Activated CD8-positive, alpha-beta T cell treated with anti-CD3 and anti-CD28 coated beads, Interleukin-2, amount 10 ng/mL, durations not matched to agents 7 days and 5 days (primary cell): ENCODE results near the gene CEP192. TPM values are rescaled to one million over a fixed set of nuclear protein-coding genes. Genes with fewer than 3 reads are reported as not detected.

Experiments
- ATAC-seq: fragments of 150-1000 bp; cut with Tn5 transposase; one replicate; pipeline ENCODE4 v1.10.0; 2021; ENCODE audit warnings: moderate library complexity
- CTCF ChIA-PET: fragments of 350-600 bp; sonication (Branson Sonifier 250); formaldehyde crosslinking; loops from one replicate; lab custom pipeline; 2021; ENCODE audit warnings: antibody characterized with exemption; lab: Charles Lee
- POLR2A ChIA-PET: fragments of 350-600 bp; sonication (Branson Sonifier 250); formaldehyde crosslinking; loops from one replicate; lab custom pipeline; 2021; ENCODE audit warnings: antibody characterized with exemption; lab: Charles Lee
- DNase-seq: peaks from one replicate; pipeline ENCODE4 v3.0.0-alpha.2; 2020
- H3K27ac Mint-ChIP-seq: one replicate; pipeline ENCODE4 v1.8.0; 2021; ENCODE audit warnings: mild to moderate bottlenecking, mixed read lengths
- H3K27me3 Mint-ChIP-seq: one replicate; pipeline ENCODE4 v1.8.0; 2021; ENCODE audit warnings: low read depth, mixed read lengths
- H3K36me3 Mint-ChIP-seq: one replicate; pipeline ENCODE4 v1.8.0; 2021; ENCODE audit warnings: low read depth, mixed read lengths
- H3K4me1 Mint-ChIP-seq: one replicate; pipeline ENCODE4 v1.8.0; 2021; ENCODE audit warnings: low read depth, mixed read lengths
- H3K4me3 Mint-ChIP-seq: one replicate; pipeline ENCODE4 v1.8.0; 2021; ENCODE audit warnings: mild to moderate bottlenecking, mixed read lengths
- H3K9me3 Mint-ChIP-seq: one replicate; pipeline ENCODE4 v1.8.0; 2022; ENCODE audit warnings: mixed read lengths; ENCODE audit not compliant: insufficient read depth
- total RNA-seq, 2 experiments: library from RNA; stranded (reverse); gene quantifications; one replicate each; pipeline ENCODE4 v1.2.3, GENCODE V29; 2021

Gene CEP192
- total RNA-seq, 2 experiments from 2014 or later = 55.9 to 61.0 TPM

- DNase-seq (no peak), ATAC-seq (no peak)
- Mint-ChIP-seq H3K27me3 (no peaks in the 10 kb centered on the region), H3K27ac (no peak overlapping the region), H3K36me3 (peaks cover 79% of the 10 kb centered on the region), H3K4me1 (peaks cover 2% of the 10 kb centered on the region), H3K4me3 (no peak overlapping the region), H3K9me3 (no peaks in the 10 kb centered on the region)
- POLR2A ChIA-PET = no interaction called here
- CTCF ChIA-PET = no interaction called here
These were observed 115.9 kb downstream of the CEP192 start for GRCh38 chr18:13107074-13107473.

GRCh38 chr18:13108330-13108729, 117.2 kb downstream of the CEP192 start:
- no peak overlapping the region for H3K4me3 Mint-ChIP-seq
- H3K9me3 Mint-ChIP-seq = no peaks in the 10 kb centered on the region
- no peak overlapping the region for H3K27ac Mint-ChIP-seq
- ATAC-seq = no peak
- CTCF ChIA-PET = no interaction called here
- no peaks in the 10 kb centered on the region for H3K27me3 Mint-ChIP-seq
- peaks cover 2% of the 10 kb centered on the region for H3K4me1 Mint-ChIP-seq
- H3K36me3 Mint-ChIP-seq = peaks cover 73% of the 10 kb centered on the region
- POLR2A ChIA-PET = no interaction called here
- no peak for DNase-seq

GRCh38 chr18:13110559-13110958, 119.4 kb downstream of the CEP192 start:
- DNase-seq (no peak), ATAC-seq (no peak)
- Mint-ChIP-seq H3K27me3 (no peaks in the 10 kb centered on the region), H3K9me3 (no peaks in the 10 kb centered on the region), H3K27ac (no peak overlapping the region), H3K36me3 (peaks cover 62% of the 10 kb centered on the region), H3K4me1 (peaks cover 2% of the 10 kb centered on the region), H3K4me3 (no peak overlapping the region)
- ChIA-PET CTCF (no interaction called here), POLR2A (no interaction called here)

- Mint-ChIP-seq H3K27ac (no peak overlapping the region), H3K4me1 (no peaks in the 10 kb centered on the region), H3K9me3 (no peaks in the 10 kb centered on the region), H3K4me3 (no peak overlapping the region), H3K36me3 (peaks cover 56% of the 10 kb centered on the region), H3K27me3 (no peaks in the 10 kb centered on the region)
- DNase-seq (peak; percentile 34), ATAC-seq (no peak)
- POLR2A ChIA-PET = interaction anchor here (1.2 kb wide), 1 partner anchor 24 kb away, joined by 3 read pairs; no protein-coding TSS in a partner anchor
- CTCF ChIA-PET = interaction anchor here (0.7 to 2.5 kb wide), 4 partner anchors 9 to 65 kb away, joined by 3 to 20 read pairs (median 4); no protein-coding TSS in a partner anchor
These were observed 121.8 kb downstream of the CEP192 start for GRCh38 chr18:13112982-13113381.

- DNase-seq = no peak
- Mint-ChIP-seq H3K4me1 (peaks cover 3% of the 10 kb centered on the region), H3K4me3 (no peak overlapping the region), H3K27ac (no peak overlapping the region), H3K9me3 (no peaks in the 10 kb centered on the region), H3K36me3 (peaks cover 43% of the 10 kb centered on the region), H3K27me3 (no peaks in the 10 kb centered on the region)
- ATAC-seq = no peak
- ChIA-PET CTCF (no interaction called here), POLR2A (interaction anchor here (1.0 kb wide), 1 partner anchor 7 kb away, joined by 3 read pairs; no protein-coding TSS in a partner anchor)
These were observed 129.1 kb downstream of the CEP192 start for GRCh38 chr18:13120255-13120654.

- ChIA-PET CTCF (no interaction called here), POLR2A (no interaction called here)
- ATAC-seq (no peak), DNase-seq (no peak)
- no peaks in the 10 kb centered on the region for H3K9me3 Mint-ChIP-seq
- peaks cover 9% of the 10 kb centered on the region for H3K4me1 Mint-ChIP-seq
- no peak overlapping the region for H3K27ac Mint-ChIP-seq
- peaks cover 37% of the 10 kb centered on the region for H3K36me3 Mint-ChIP-seq
- H3K4me3 Mint-ChIP-seq = no peak overlapping the region
- no peaks in the 10 kb centered on the region for H3K27me3 Mint-ChIP-seq
These were observed 129.8 kb downstream of the CEP192 start for GRCh38 chr18:13120983-13121441.

- H3K4me3 Mint-ChIP-seq = no peak overlapping the region
- no peaks in the 10 kb centered on the region for H3K27me3 Mint-ChIP-seq
- ChIA-PET CTCF (interaction anchor here (0.6 to 1.3 kb wide), 5 partner anchors 7 to 689 kb away, joined by 3 to 5 read pairs (median 3); no protein-coding TSS in a partner anchor), POLR2A (interaction anchor here (2.4 kb wide), 1 partner anchor 13 kb away, joined by 8 read pairs; no protein-coding TSS in a partner anchor)
- H3K36me3 Mint-ChIP-seq = peaks cover 27% of the 10 kb centered on the region
- no peak for DNase-seq
- no peak for ATAC-seq
- H3K27ac Mint-ChIP-seq = no peak overlapping the region
- H3K4me1 Mint-ChIP-seq = peaks cover 9% of the 10 kb centered on the region
- H3K9me3 Mint-ChIP-seq = no peaks in the 10 kb centered on the region
These were observed 133.2 kb downstream of the CEP192 start for GRCh38 chr18:13124411-13124810.

- Mint-ChIP-seq H3K36me3 (peaks cover 29% of the 10 kb centered on the region), H3K27ac (no peak overlapping the region), H3K4me3 (no peak overlapping the region), H3K4me1 (peaks cover 12% of the 10 kb centered on the region), H3K9me3 (no peaks in the 10 kb centered on the region), H3K27me3 (no peaks in the 10 kb centered on the region)
- DNase-seq (no peak), ATAC-seq (no peak)
- CTCF ChIA-PET = interaction anchor here (1.0 to 3.2 kb wide), 4 partner anchors 19 to 688 kb away, joined by 3 to 9 read pairs (median 4); no protein-coding TSS in a partner anchor
- POLR2A ChIA-PET = interaction anchor here (0.5 to 2.4 kb wide), 3 partner anchors 12 to 311 kb away, joined by 3 to 8 read pairs (median 3); no protein-coding TSS in a partner anchor
These were observed 134.0 kb downstream of the CEP192 start for GRCh38 chr18:13125191-13125590.

- POLR2A ChIA-PET = interaction anchor here (1.1 to 1.6 kb wide), 3 partner anchors 8 to 136 kb away, joined by 3 to 6 read pairs (median 4); partner anchors contain the start of gene CEP192
These were observed 135.9 kb downstream of the CEP192 start for GRCh38 chr18:13126966-13127598.

GRCh38 chr18:13131283-13131682, 140.1 kb downstream of the CEP192 start:
- ATAC-seq = no peak
- peaks cover 25% of the 10 kb centered on the region for H3K36me3 Mint-ChIP-seq
- no peaks in the 10 kb centered on the region for H3K27me3 Mint-ChIP-seq
- H3K4me3 Mint-ChIP-seq = no peak overlapping the region
- ChIA-PET POLR2A (no interaction called here), CTCF (interaction anchor here (0.6 kb wide), 1 partner anchor 7 kb away, joined by 3 read pairs; no protein-coding TSS in a partner anchor)
- H3K9me3 Mint-ChIP-seq = no peaks in the 10 kb centered on the region
- DNase-seq = no peak
- H3K27ac Mint-ChIP-seq = no peak overlapping the region
- H3K4me1 Mint-ChIP-seq = peaks cover 14% of the 10 kb centered on the region

More at GRCh38 chr18:13126966-13127598, 135.9 kb downstream of the CEP192 start:
- Mint-ChIP-seq H3K27ac (peak overlapping the region; percentile 25), H3K4me1 (peaks cover 12% of the 10 kb centered on the region), H3K36me3 (peaks cover 29% of the 10 kb centered on the region), H3K27me3 (no peaks in the 10 kb centered on the region), H3K9me3 (no peaks in the 10 kb centered on the region), H3K4me3 (no peak overlapping the region)
- no peak for DNase-seq
- no peak for ATAC-seq
- CTCF ChIA-PET = interaction anchor here (1.2 to 3.2 kb wide), 2 partner anchors 33 to 61 kb away, joined by 3 to 9 read pairs; no protein-coding TSS in a partner anchor

GRCh38 chr18:13134551-13135401, 143.6 kb downstream of the CEP192 start:
- Mint-ChIP-seq H3K4me1 (peaks cover 29% of the 10 kb centered on the region), H3K27me3 (no peaks in the 10 kb centered on the region), H3K4me3 (no peak overlapping the region), H3K9me3 (no peaks in the 10 kb centered on the region), H3K36me3 (peaks cover 8% of the 10 kb centered on the region), H3K27ac (no peak overlapping the region)
- POLR2A ChIA-PET = interaction anchor here (0.6 kb wide), 1 partner anchor 254 kb away, joined by 3 read pairs; no protein-coding TSS in a partner anchor
- DNase-seq (no peak), ATAC-seq (no peak)
- CTCF ChIA-PET = no interaction called here
